ENCODE measurements around the gene SPCS2. TPM values are rescaled to one million over a fixed set of nuclear protein-coding genes. Genes with fewer than 3 reads are reported as not detected.
A peak's percentile ranks its signal among the peaks of the same experiment; 100 is the strongest.
"Not testable (repeated sequence)": the region's sequence is repeated elsewhere in the genome, so short reads cannot be mapped to it uniquely, and the experiment has no call there.

Gene SPCS2
- total and polyA plus RNA-seq, 5 experiments from 2014 or later = 80.2 to 198 (median 137) TPM

DNA sequence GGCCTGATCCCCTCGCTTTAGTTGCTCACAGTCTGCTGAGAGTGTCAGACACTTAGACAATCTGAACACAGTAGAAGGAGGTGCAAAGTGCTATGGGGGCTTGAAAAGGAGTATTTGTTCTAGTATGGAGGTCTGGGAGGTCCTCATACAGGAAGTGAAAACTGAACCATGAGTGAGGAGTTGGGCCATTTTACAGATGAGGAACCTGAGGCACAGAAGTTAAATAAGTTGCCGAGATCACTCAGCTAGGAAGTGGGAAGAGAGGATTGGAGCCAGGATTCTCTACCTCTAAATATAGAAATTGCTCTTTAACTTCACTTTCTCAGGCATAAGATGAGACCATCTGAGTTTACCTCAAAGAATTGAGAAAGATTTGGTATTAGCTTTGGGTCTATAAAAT is 35.7 kb downstream of the SPCS2 start:
- H3K4me3 Mint-ChIP-seq = no peak overlapping the region
- POLR2A ChIA-PET = no interaction called here
- ATAC-seq (no peak), DNase-seq (no peak)
- no peaks in the 10 kb centered on the region for H3K27me3 Mint-ChIP-seq
- H3K4me1 Mint-ChIP-seq = peaks cover 5 to 9% (median 8%) of the 10 kb centered on the region in 4 donors
- H3K36me3 Mint-ChIP-seq = peaks cover 0 to 9% (median 7%) of the 10 kb centered on the region in 3 donors
- H3K27ac Mint-ChIP-seq = peak overlapping the region in 1 of 10 donors; percentile 35
- H3K9me3 Mint-ChIP-seq = no peaks in the 10 kb centered on the region

DNA sequence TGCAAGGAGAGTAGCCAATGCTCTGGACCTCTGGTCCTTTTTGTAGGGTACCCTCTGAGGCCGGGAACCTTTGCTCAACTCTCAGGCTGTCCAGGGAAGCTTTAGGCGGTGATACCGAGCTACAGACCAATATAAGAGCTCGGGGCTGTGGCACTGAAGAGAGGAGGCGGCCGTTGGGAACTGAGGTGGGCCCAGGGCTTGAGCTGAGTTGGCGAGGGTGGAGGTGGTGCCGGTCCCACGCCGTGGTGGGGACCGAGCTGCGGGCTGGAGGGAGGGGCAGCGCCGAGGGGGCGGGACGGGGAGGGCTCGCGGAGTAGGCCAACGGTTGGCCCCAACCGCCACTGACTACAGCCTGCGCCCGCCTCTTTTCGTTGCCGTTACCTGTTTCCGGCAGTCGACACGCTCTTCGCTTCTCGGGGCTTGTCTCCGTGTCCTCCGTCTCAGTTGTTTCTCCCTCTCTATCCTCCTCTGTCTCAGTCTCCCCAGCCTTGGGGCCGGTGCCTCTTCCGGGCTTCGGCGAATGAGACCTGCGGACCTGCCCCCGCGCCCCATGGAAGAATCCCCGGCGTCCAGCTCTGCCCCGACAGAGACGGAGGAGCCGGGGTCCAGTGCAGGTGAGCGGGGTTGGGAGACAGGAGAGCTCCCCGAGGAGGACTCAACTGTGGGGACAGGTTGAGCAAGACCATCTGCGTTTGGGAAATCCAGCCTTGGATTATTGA is 39.6 kb downstream of the SPCS2 start, which contains the start of gene NEU3:
Gene NEU3 (plus strand): TSS at position 393 of the 719 bp plus-strand sequence. CDS start 128 bp downstream, at position 521.
- H3K4me3 Mint-ChIP-seq = peak within 1 kb of the TSS; percentile 86 to 97 (median 94)
- peaks cover 16 to 34% (median 30%) of the 10 kb centered on the region in 4 donors for H3K4me1 Mint-ChIP-seq
- DNase-seq (peak; percentile 69 to 89 (median 80)), ATAC-seq (peak; percentile 96)
- no peaks in the 10 kb centered on the region for H3K9me3 Mint-ChIP-seq
- peak within 1 kb of the TSS; percentile 77 to 95 (median 88) for H3K27ac Mint-ChIP-seq
- POLR2A ChIA-PET = interaction anchor here (1.0 to 1.5 kb wide), 4 partner anchors 36 to 152 kb away, joined by 3 to 6 read pairs (median 4); partner anchors contain the start of genes SPCS2 and XRRA1
- no peaks in the 10 kb centered on the region for H3K27me3 Mint-ChIP-seq
- peaks cover 0 to under 1% (median 0%) of the 10 kb centered on the region in 3 donors for H3K36me3 Mint-ChIP-seq

DNA sequence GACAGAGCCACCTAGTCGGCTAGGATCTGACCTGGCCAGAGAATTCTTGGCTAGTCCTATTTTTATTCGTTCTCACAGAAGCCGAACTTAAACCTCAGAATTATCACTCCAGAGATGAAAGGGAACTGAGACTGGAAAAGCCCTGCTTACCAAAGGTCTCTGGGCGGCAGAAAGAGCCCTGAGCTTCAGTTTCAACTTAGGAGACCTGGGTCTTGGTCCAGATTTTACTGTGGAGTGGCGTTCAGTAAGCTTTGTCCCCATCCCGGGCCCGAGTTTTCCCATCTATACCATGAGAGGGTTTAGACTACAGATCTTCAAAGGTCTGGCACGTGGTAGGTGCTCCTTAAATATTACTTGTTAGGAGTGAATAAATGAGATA is 40.2 kb downstream of the SPCS2 start:
- H3K36me3 Mint-ChIP-seq = peaks cover 0 to 5% (median 0%) of the 10 kb centered on the region in 3 donors
- no peaks in the 10 kb centered on the region for H3K9me3 Mint-ChIP-seq
- H3K4me1 Mint-ChIP-seq = peaks cover 16 to 34% (median 30%) of the 10 kb centered on the region in 4 donors
- POLR2A ChIA-PET = interaction anchor here (0.5 to 1.2 kb wide), 3 partner anchors 38 to 221 kb away, joined by 3 to 6 read pairs (median 3); partner anchors contain the start of genes SPCS2 and XRRA1
- no peaks in the 10 kb centered on the region for H3K27me3 Mint-ChIP-seq
- H3K27ac Mint-ChIP-seq = peak overlapping the region; percentile 77 to 95 (median 88)
- ATAC-seq = peak; percentile 10 to 14
- H3K4me3 Mint-ChIP-seq = peak overlapping the region; percentile 86 to 97 (median 94)
- no peak for DNase-seq

DNA sequence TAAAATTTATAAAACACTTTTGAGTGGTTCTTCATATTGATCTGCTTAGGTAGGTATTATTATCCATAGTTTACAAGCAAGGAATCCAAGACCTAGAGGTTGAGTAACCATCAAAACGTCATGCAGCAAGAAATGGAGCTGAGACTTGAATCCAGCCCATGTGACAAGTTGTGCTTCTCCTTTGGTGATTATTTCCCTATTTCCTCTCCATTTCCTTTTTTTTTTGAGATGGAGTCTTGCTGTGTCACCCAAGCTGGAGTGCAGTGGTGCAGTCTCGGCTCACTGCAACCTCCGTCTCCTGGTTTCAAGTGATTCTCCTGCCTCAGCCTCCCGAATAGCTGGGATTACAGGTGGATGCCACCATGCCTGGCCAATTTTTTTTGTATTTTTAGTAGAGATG is 41.1 kb downstream of the SPCS2 start:
- Mint-ChIP-seq H3K36me3 (peaks cover 0 to 14% (median 0%) of the 10 kb centered on the region in 3 donors), H3K4me1 (peaks cover 16 to 34% (median 30%) of the 10 kb centered on the region in 4 donors), H3K27ac (peak overlapping the region in 6 of 10 donors; percentile 11 to 93 (median 72)), H3K4me3 (peak overlapping the region in 8 of 10 donors; percentile 9 to 92 (median 42))
- POLR2A ChIA-PET, H3K27me3 Mint-ChIP-seq, ATAC-seq, DNase-seq, H3K9me3 Mint-ChIP-seq: not testable (repeated sequence)

DNA sequence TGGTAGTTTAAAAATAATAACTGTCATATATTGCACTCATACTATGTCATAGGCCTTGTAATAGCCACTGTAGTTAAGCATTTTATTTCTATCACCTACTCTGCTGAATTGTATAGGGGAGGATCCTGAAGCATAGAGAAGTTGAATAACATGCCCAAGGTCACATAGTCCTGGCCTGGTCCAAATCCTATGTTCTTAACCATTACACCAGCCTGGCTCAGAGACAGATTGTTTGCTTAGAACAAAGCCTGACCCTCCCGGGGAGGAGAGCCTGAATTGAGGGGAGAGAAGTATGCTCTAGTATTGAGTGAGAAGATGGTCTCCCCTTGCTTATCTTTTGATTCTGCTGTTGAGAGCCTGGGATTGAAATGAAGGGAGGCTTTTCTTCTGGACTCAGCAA is 41.9 kb downstream of the SPCS2 start:
- H3K36me3 Mint-ChIP-seq = peaks cover 0 to 21% (median 0%) of the 10 kb centered on the region in 3 donors
- no peaks in the 10 kb centered on the region for H3K27me3 Mint-ChIP-seq
- POLR2A ChIA-PET = no interaction called here
- ATAC-seq = no peak
- no peak for DNase-seq
- H3K4me3 Mint-ChIP-seq = peak overlapping the region in 4 of 10 donors; percentile 13 to 92 (median 40)
- no peaks in the 10 kb centered on the region for H3K9me3 Mint-ChIP-seq
- peak overlapping the region in 2 of 10 donors; percentile 9 to 23 for H3K27ac Mint-ChIP-seq
- H3K4me1 Mint-ChIP-seq = peaks cover 16 to 34% (median 30%) of the 10 kb centered on the region in 4 donors

DNA sequence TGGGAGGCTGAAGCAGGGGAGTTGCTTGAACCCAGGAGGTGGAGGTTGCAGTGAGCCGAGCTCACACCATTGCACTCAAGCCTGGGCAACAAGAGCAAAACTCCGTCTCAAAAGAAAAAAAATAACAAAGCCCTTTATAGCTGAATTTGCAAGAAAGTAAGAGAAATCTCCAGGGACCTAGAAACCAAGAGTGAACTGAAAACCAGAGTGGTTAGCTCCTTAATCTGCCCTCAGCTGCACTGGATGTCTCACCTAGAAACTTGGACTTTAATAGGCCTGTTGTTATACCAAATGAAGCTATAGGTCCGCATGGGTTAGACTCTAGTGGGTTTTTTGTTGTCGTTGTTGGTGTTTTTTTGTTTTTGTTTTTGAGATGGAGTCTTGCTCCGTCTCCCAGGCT is 43.8 kb downstream of the SPCS2 start:
- H3K4me1 Mint-ChIP-seq = peaks cover 16 to 34% (median 30%) of the 10 kb centered on the region in 4 donors
- H3K4me3 Mint-ChIP-seq = no peak overlapping the region
- ATAC-seq = no peak
- H3K36me3 Mint-ChIP-seq = peaks cover 0 to 31% (median 4%) of the 10 kb centered on the region in 3 donors
- POLR2A ChIA-PET = no interaction called here
- H3K27me3 Mint-ChIP-seq = no peaks in the 10 kb centered on the region
- no peak overlapping the region for H3K27ac Mint-ChIP-seq
- H3K9me3 Mint-ChIP-seq = no peaks in the 10 kb centered on the region
- no peak for DNase-seq

DNA sequence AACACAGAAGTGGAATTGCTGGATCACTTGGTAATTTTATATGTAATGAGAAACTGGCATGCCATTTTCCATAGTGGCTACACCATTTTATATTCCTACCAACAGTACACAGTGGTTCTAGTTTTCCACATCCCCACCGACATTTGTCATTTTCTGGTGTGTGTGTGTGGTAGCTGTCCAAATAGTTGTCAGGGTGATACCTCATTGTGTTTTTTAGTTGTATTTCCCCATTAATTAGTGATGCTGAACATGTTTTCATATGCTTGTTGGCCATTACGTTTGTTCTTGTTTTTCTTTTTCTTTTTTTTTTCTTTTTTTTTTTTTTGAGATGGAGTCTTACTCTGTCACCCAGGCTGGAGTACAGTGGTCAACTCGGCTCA is 51.9 kb downstream of the SPCS2 start:
- Mint-ChIP-seq H3K27ac (no peak overlapping the region), H3K9me3 (no peaks in the 10 kb centered on the region), H3K27me3 (no peaks in the 10 kb centered on the region), H3K36me3 (peaks cover 0 to 46% (median 10%) of the 10 kb centered on the region in 3 donors), H3K4me3 (no peak overlapping the region), H3K4me1 (peaks cover 0 to 2% (median 2%) of the 10 kb centered on the region in 4 donors)
- POLR2A ChIA-PET = no interaction called here
- DNase-seq (no peak), ATAC-seq (no peak)

DNA sequence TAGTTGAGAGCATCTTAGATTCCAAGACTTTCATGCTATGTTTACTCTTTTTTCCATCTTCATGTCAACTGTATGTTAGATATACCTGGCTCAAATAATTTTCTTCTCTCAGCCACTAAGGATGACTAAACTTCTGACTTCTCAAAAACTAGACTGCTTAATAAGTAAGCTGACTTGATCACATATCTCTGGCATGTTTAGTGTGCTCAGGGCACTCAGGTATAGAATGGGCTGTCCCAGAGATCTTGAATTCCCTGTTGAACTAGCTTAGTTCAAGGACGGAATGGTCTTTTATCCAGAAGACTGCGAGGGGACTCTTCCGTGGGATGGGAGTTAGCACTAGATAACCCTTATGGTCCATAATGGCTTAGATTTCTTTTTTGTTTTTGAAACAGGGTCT is 52.6 kb downstream of the SPCS2 start:
- DNase-seq = no peak
- Mint-ChIP-seq H3K4me1 (peaks cover 0 to 2% (median 2%) of the 10 kb centered on the region in 4 donors), H3K27me3 (no peaks in the 10 kb centered on the region), H3K36me3 (peaks cover 0 to 49% (median 15%) of the 10 kb centered on the region in 3 donors), H3K4me3 (no peak overlapping the region), H3K9me3 (no peaks in the 10 kb centered on the region), H3K27ac (no peak overlapping the region)
- no peak for ATAC-seq
- POLR2A ChIA-PET = no interaction called here

DNA sequence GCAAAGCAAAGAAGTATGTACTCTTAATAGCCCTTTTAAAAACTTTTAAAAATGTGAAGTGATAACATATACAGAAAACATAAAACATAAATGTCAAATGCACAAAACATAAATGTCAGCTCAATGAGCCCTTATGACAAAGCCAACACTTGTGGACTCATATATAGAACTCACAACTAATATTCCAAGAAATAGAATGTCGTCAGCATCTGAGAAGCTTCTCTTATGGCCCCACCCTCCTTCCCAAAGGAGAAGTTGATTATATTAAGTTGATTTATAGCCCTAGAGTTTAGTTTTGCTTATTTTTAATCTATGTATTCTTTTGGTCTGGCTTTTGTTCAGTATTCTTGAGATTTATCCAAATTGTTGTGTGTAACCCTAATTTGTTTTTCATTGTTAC is 53.5 kb downstream of the SPCS2 start:
- Mint-ChIP-seq H3K36me3 (peaks cover 0 to 51% (median 15%) of the 10 kb centered on the region in 3 donors), H3K27ac (no peak overlapping the region), H3K4me3 (no peak overlapping the region), H3K27me3 (no peaks in the 10 kb centered on the region), H3K9me3 (no peaks in the 10 kb centered on the region), H3K4me1 (peaks cover 0 to 2% (median 2%) of the 10 kb centered on the region in 4 donors)
- POLR2A ChIA-PET = no interaction called here
- ATAC-seq (no peak), DNase-seq (no peak)

DNA sequence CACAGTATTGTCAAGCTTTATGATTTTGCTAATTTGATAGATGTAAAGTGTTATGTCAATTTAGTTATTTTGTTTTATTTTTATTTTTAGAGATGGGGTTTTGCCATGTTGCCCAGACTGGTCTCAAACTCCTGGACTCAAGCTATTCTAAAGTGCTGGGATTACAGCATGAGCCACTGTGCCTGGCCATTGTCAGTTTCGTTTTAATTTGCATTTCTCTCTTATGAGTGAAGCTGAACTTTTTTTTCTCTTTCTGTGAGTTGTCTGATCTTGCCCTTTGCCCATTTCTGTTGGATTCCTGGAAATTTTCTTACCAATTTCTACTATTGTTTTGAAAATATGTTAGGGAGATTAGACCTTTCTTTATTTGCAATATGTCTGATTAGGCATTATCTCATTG is 55.1 kb downstream of the SPCS2 start:
- no peak overlapping the region for H3K4me3 Mint-ChIP-seq
- peaks cover 0 to 4% (median 2%) of the 10 kb centered on the region in 4 donors for H3K4me1 Mint-ChIP-seq
- POLR2A ChIA-PET = no interaction called here
- H3K9me3 Mint-ChIP-seq = no peaks in the 10 kb centered on the region
- peaks cover 0 to 51% (median 16%) of the 10 kb centered on the region in 3 donors for H3K36me3 Mint-ChIP-seq
- no peak for ATAC-seq
- H3K27me3 Mint-ChIP-seq = no peaks in the 10 kb centered on the region
- no peak overlapping the region for H3K27ac Mint-ChIP-seq
- DNase-seq = no peak

DNA sequence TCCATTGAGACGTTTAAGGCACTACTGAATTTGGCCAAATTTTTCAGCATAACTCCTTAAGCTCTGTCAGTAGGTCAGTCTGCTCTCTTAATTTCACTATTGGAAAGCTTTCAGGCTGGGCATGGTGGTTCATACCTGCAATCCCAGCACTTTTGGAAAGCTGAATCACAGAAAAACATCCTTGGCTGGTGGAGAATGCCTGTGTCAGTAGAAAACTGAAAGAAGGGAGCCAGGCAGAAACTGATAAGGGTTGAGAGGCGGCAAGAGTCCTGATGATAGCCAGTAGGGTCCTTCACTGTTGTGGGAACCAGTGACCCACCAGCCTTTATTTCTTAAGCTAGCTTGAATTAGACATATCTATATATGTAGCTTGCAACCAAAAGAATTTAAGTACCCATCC is 62.3 kb downstream of the SPCS2 start:
- Mint-ChIP-seq H3K36me3 (peaks cover 0 to 52% (median 13%) of the 10 kb centered on the region in 3 donors), H3K4me1 (peaks cover 0 to 5% (median 0%) of the 10 kb centered on the region in 4 donors), H3K9me3 (no peaks in the 10 kb centered on the region), H3K27me3 (no peaks in the 10 kb centered on the region), H3K27ac (peak overlapping the region in 1 of 10 donors; percentile 12), H3K4me3 (no peak overlapping the region)
- DNase-seq (no peak), ATAC-seq (no peak)
- POLR2A ChIA-PET = no interaction called here

DNA sequence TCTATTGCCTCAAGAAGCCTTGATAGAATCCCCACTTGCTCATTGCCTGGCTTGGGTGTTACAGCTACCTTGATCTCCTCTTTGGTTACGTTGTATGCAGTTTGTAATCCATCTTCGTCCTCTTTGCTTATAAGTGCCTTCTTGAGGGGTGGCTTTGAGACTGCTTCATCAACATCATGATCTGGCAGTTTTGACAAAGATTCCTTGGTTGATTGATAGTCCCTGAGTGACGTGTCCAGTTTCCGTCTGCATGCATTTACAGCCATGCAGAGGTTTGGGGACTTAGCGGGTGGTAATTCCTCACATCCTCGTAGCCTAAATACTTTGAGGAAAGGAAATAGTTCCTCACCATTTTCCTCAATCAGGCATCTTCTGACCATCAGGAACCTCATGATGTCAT is 62.8 kb downstream of the SPCS2 start:
- ATAC-seq = no peak
- no peak for DNase-seq
- POLR2A ChIA-PET = no interaction called here
- Mint-ChIP-seq H3K4me3 (no peak overlapping the region), H3K36me3 (peaks cover 0 to 48% (median 12%) of the 10 kb centered on the region in 3 donors), H3K27ac (no peak overlapping the region), H3K4me1 (peaks cover 0 to 5% (median 0%) of the 10 kb centered on the region in 4 donors), H3K27me3 (no peaks in the 10 kb centered on the region), H3K9me3 (peaks cover 0 to 1% (median 0%) of the 10 kb centered on the region in 9 donors)

DNA sequence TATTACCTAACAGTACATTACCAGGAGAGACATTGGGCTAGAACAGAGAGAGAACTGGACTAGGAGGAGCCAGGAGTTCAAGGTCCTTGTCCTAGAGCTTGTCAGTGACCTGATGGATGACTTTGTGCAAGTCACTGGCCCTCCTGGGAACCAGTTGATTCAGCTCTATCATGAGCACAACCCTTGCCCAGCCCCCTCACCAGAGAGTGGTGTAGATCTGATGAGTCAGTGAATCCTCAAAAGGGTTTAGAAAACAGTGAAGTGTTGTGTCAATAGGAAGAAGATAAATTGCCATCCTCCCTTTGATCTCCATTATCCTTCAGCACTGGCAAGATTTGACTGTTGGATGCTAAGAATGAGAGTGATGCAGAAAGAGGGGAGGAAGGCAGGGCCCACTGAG is 64.0 kb downstream of the SPCS2 start:
- Mint-ChIP-seq H3K4me1 (peaks cover 0 to 5% (median 0%) of the 10 kb centered on the region in 4 donors), H3K4me3 (no peak overlapping the region), H3K36me3 (peaks cover 0 to 39% (median 13%) of the 10 kb centered on the region in 3 donors), H3K9me3 (peaks cover 0 to 1% (median 0%) of the 10 kb centered on the region in 9 donors), H3K27me3 (no peaks in the 10 kb centered on the region), H3K27ac (peak overlapping the region in 1 of 10 donors; percentile 52)
- POLR2A ChIA-PET = no interaction called here
- DNase-seq (no peak), ATAC-seq (no peak)

Data from naive thymus-derived CD8-positive, alpha-beta T cell (primary cell).